ENCODE results near the gene CX3CR1. TPM values are rescaled to one million over a fixed set of nuclear protein-coding genes. Genes with fewer than 3 reads are reported as not detected.

CX3CR1 gene, protein sequence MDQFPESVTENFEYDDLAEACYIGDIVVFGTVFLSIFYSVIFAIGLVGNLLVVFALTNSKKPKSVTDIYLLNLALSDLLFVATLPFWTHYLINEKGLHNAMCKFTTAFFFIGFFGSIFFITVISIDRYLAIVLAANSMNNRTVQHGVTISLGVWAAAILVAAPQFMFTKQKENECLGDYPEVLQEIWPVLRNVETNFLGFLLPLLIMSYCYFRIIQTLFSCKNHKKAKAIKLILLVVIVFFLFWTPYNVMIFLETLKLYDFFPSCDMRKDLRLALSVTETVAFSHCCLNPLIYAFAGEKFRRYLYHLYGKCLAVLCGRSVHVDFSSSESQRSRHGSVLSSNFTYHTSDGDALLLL
- total RNA-seq (2014; rRNA removed; shearing (Covaris generic)): not detected in 2 replicates
- total RNA-seq (2022): 0.13 TPM in 1 of 2 replicates, not detected in the other
- percentile 12 among the genes with signal in this experiment for Bru-seq, nascent RNA
- not detected for BruChase-seq, experiment 1, labeled RNA remaining after a 6-hour chase
- percentile 6 among the genes with signal in this experiment for BruChase-seq, experiment 2, labeled RNA remaining after a 2-hour chase
- long read RNA-seq: 0 reads

DNA sequence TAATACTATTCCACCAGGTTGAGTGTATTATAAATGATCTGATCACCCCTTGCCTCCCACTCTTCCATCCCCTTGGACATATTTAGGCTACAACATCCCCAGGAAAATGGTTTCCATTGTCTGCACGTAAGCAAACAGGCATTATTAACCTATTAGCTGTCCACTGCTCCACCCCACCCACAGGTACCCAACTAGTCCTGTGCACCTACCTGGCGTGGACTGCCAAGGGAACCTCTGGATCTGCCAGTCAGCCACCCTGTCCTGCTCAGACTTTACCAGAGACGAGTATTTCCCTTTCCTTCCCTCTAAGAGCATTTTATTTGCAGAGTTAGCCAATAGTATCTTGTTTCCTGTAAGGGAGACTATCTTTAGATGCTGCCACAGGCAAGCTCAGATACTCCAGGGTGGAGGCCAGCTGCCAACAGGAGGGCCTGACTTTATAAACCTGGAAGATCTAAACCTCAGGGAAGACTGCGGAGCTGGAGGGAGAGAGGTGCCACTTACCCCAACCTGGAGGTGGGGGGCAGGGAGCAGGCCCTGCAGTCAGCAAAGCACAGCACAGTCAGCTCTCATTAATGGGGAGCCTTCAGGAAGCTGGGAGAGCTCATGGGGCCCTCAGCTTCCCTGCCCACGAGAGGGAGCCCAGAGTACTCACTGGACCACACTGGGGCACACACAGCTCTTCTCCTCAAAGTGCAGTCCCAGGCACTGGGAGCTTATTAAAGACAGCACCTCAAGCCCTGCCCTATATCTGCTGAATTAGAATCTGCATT lies at the start of gene CX3CR1:
TSS of gene CX3CR1 (minus strand) at position 292 of the 773 bp plus-strand sequence. CDS start 13,527 bp downstream, outside the sequence.
- intact Hi-C loops (cut with micrococcal nuclease; ENCODE audit: unreplicated experiment): no loop called here
- BruUV-seq (replicated peaks): no TSS peak
- no peaks in the 10 kb centered on the region for H3K36me3 ChIP-seq (ENCODE audit: insufficient read depth, low read length)
- TF ChIP-seq EZH2phosphoT487 (IDR thresholded peaks at IDR 0.05; ENCODE audit: borderline replicate concordance, low read depth, low read length): no peak
- TF ChIP-seq, protein P1, sequence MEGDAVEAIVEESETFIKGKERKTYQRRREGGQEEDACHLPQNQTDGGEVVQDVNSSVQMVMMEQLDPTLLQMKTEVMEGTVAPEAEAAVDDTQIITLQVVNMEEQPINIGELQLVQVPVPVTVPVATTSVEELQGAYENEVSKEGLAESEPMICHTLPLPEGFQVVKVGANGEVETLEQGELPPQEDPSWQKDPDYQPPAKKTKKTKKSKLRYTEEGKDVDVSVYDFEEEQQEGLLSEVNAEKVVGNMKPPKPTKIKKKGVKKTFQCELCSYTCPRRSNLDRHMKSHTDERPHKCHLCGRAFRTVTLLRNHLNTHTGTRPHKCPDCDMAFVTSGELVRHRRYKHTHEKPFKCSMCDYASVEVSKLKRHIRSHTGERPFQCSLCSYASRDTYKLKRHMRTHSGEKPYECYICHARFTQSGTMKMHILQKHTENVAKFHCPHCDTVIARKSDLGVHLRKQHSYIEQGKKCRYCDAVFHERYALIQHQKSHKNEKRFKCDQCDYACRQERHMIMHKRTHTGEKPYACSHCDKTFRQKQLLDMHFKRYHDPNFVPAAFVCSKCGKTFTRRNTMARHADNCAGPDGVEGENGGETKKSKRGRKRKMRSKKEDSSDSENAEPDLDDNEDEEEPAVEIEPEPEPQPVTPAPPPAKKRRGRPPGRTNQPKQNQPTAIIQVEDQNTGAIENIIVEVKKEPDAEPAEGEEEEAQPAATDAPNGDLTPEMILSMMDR (conservative IDR thresholded peaks at IDR 0.05; ENCODE audit: low read length): no peak
- CTCF ChIA-PET (ENCODE audit: unreplicated experiment): interaction anchor here (0.9 to 1.3 kb wide), 3 partner anchors 8 to 90 kb away, joined by 3 to 5 read pairs (median 3); partner anchors contain the start of gene XIRP1
- 0 out of 2 replicates have a peak within 1 kb of the TSS, but pooled peaks have one; percentile 28 for H2AFZ ChIP-seq (ENCODE audit: low read length)
- no peak within 1 kb of the TSS for H3K27ac ChIP-seq (ENCODE audit: low read depth, low read length, poor library complexity, severe bottlenecking)
- H3K4me3 ChIP-seq (ENCODE audit: low read depth, low read length, poor library complexity, severe bottlenecking): no peak within 1 kb of the TSS
- H4K20me1 ChIP-seq (ENCODE audit: insufficient read depth, low read length): no peaks in the 10 kb centered on the region
- H3K9me2 ChIP-seq (ENCODE audit: insufficient read depth, low read length): no peaks in the 10 kb centered on the region
- no peak within 1 kb of the TSS; the same call in 1 of the 2 replicates for H3K4me2 ChIP-seq (ENCODE audit: low read length)
- no peaks in the 10 kb centered on the region for H3K9me3 ChIP-seq (ENCODE audit: low read length)
- DNase-seq (ENCODE audit: low spot score): no peak
- POLR2A ChIA-PET: interaction anchor here (0.6 to 2.1 kb wide), 9 partner anchors 18 to 259 kb away, joined by 3 to 7 read pairs (median 4); no protein-coding TSS in a partner anchor
- H3K4me1 ChIP-seq (ENCODE audit: insufficient read depth, low read length, poor library complexity, severe bottlenecking): peaks cover 30% of the 10 kb centered on the region
- no peaks in the 10 kb centered on the region for H3K79me2 ChIP-seq (ENCODE audit: insufficient read depth, low read depth, low read length)

DNA sequence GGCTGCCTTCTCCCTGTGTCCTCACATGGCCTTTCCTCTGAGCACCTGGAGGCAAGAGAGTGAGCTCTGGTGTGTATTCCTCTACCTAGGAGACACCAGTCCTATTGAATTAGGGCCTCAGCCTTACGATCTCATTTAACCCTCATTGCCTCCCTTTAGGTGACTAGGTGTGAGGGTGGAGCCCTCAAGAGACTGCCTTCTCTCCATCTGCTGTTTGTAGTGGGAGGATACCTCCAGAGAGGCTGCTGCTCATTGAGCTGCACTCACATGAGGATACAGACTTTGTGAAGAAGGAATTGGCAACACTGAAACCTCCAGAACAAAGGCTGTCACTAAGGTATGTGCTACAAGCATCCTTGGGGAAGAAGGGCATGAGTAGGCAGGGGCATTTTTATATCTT lies 49.7 kb upstream of the CX3CR1 start, which contains the start of gene CCR8:
TSS of gene CCR8 (plus strand) at position 217 of the 400 bp plus-strand sequence. CDS start 2,623 bp downstream, outside the sequence.
- no peak within 1 kb of the TSS for H3K4me3 ChIP-seq (ENCODE audit: low read depth, low read length, poor library complexity, severe bottlenecking)
- H3K27ac ChIP-seq (ENCODE audit: low read depth, low read length, poor library complexity, severe bottlenecking): no peak within 1 kb of the TSS
- DNase-seq (ENCODE audit: low spot score): no peak
- no peak within 1 kb of the TSS for H3K4me2 ChIP-seq (ENCODE audit: low read length)
- ChIA-PET POLR2A (interaction anchor here (0.6 kb wide), 2 partner anchors 11 to 581 kb away, joined by 3 read pairs; no protein-coding TSS in a partner anchor), CTCF (ENCODE audit: unreplicated experiment) (no interaction called here)
- no peaks in the 10 kb centered on the region for H3K9me3 ChIP-seq (ENCODE audit: low read length)
- H2AFZ ChIP-seq (ENCODE audit: low read length): no peak within 1 kb of the TSS
- BruUV-seq (replicated peaks): no TSS peak
- H3K79me2 ChIP-seq (ENCODE audit: insufficient read depth, low read depth, low read length): no peaks in the 10 kb centered on the region
- no peaks in the 10 kb centered on the region for H3K4me1 ChIP-seq (ENCODE audit: insufficient read depth, low read length, poor library complexity, severe bottlenecking)
- TF ChIP-seq, protein P1 (conservative IDR thresholded peaks at IDR 0.05; ENCODE audit: low read length): no peak
- no peak for TF ChIP-seq EZH2phosphoT487 (IDR thresholded peaks at IDR 0.05; ENCODE audit: borderline replicate concordance, low read depth, low read length)
- no peaks in the 10 kb centered on the region for H4K20me1 ChIP-seq (ENCODE audit: insufficient read depth, low read length)
- H3K9me2 ChIP-seq (ENCODE audit: insufficient read depth, low read length): no peaks in the 10 kb centered on the region
- intact Hi-C loops (cut with micrococcal nuclease; ENCODE audit: unreplicated experiment): no loop called here
- H3K36me3 ChIP-seq (ENCODE audit: insufficient read depth, low read length): no peaks in the 10 kb centered on the region
